HCT116 (cell line): Measurements from ENCODE around the gene GPC5. TPM values are rescaled to one million over a fixed set of nuclear protein-coding genes. Genes with fewer than 3 reads are reported as not detected.

ENCODE experiments used
- ATAC-seq: fragments of 200-7000 bp; cut with Tn5 transposase; 2 replicates; pipeline ENCODE4 v1.9.1; 2020; ENCODE audit warnings: mild to moderate bottlenecking, moderate library complexity
- BruUV-seq: library from RNA; stranded (reverse); fragments of 400-500 nt; replicated peaks from 2 replicates; lab custom pipeline; 2021; lab: Mats Ljungman, UMichigan
- CTCF ChIA-PET: fragments of 300-600 bp; sonication (Branson Sonifier 250); formaldehyde crosslinking; loops from one replicate; lab custom pipeline; 2021; ENCODE audit warnings: antibody characterized with exemption; lab: Charles Lee
- POLR2A ChIA-PET: fragments of 300-600, 350-600 bp; sonication (Branson Sonifier 250); formaldehyde crosslinking; loops from one replicate; lab custom pipeline; 2021; ENCODE audit warnings: antibody characterized with exemption; lab: Charles Lee
- RAD21 ChIA-PET, 2 experiments: fragments of 300-600 bp; sonication (Branson Sonifier 250); formaldehyde crosslinking; loops; one replicate each; lab custom pipeline; 2023; ENCODE audit warnings: low total read pairs in 2 of 2; ENCODE audit not compliant: uncharacterized antibody in 2 of 2, unreplicated experiment in 2 of 2, low non-redundant PET in 1 of 2; lab: Charles Lee
- DNase-seq: peaks from one replicate; pipeline ENCODE4 v3.0.0-alpha.2; 2010; ENCODE audit warnings: low read depth, low spot score
- H2AFZ ChIP-seq: fragments of 200-600 bp; shearing (Covaris generic), sonication (generic); 2 replicates; pipeline ENCODE4 v1.6.1; 2017; ENCODE audit warnings: low read depth, mixed run types, mixed read lengths, antibody characterized with exemption, low read length; ENCODE audit not compliant: poor library complexity, severe bottlenecking
- H3K27ac ChIP-seq: 2 replicates; pipeline ENCODE4 v1.5.1; 2012; ENCODE audit warnings: low read depth, low read length
- H3K27me3 ChIP-seq: fragments of 200-600 bp; sonication (generic); 2 replicates; pipeline ENCODE4 v1.6.1; 2016; ENCODE audit warnings: mixed run types, low read length, mixed read lengths; ENCODE audit not compliant: insufficient read depth
- H3K36me3 ChIP-seq, 2 experiments: fragments of 200-500 bp in 1 of 2; fragments of 200-600 bp in 1 of 2; sonication (Bioruptor generic) in 1 of 2; sonication (generic) in 1 of 2; 2 replicates each; pipeline versions ENCODE4 v1.5.1 to v1.6.1; 2014 to 2016; ENCODE audit warnings: low read length in 2 of 2, inconsistent platforms in 1 of 2, mixed read lengths in 1 of 2, mixed run types in 1 of 2; ENCODE audit not compliant: insufficient read depth in 2 of 2, control insufficient read depth in 1 of 2
- H3K4me1 ChIP-seq, 2 experiments: fragments of 200-600 bp in 1 of 2; sonication (generic) in 1 of 2; 2 replicates each; pipeline versions ENCODE4 v1.5.1 to v1.6.1; 2012 to 2017; ENCODE audit warnings: low read length in 2 of 2, inconsistent platforms in 1 of 2, mild to moderate bottlenecking in 1 of 2, mixed read lengths in 1 of 2, mixed run types in 1 of 2, moderate library complexity in 1 of 2; ENCODE audit not compliant: insufficient read depth in 2 of 2, control insufficient read depth in 1 of 2
- H3K4me2 ChIP-seq: fragments of 200-600 bp; sonication (generic); 2 replicates; pipeline ENCODE4 v1.6.1; 2017; ENCODE audit warnings: mixed run types, low read length, mixed read lengths
- H3K4me3 ChIP-seq, 2 experiments: fragments of 200-600 bp in 1 of 2; sonication (generic) in 1 of 2; replicated peaks in 1 of 2; 2 replicates each; pipeline ENCODE4 v1.5.1; 2011 to 2016; ENCODE audit warnings: low read length in 2 of 2, control low read depth in 1 of 2, low read depth in 1 of 2, mild to moderate bottlenecking in 1 of 2, mixed read lengths in 1 of 2, mixed run types in 1 of 2
- H3K79me2 ChIP-seq: fragments of 200-600 bp; sonication (generic); 2 replicates; pipeline ENCODE4 v1.6.1; 2017; ENCODE audit warnings: mild to moderate bottlenecking, mixed run types, low read length, moderate library complexity, mixed read lengths; ENCODE audit not compliant: insufficient read depth
- H3K9ac ChIP-seq: fragments of 200-600 bp; sonication (generic); 2 replicates; pipeline ENCODE4 v1.6.1; 2016; ENCODE audit warnings: low read length, mixed read lengths
- H3K9me2 ChIP-seq: fragments of 200-600 bp; sonication (generic), shearing (Covaris generic); 2 replicates; pipeline ENCODE4 v1.6.1; 2017; ENCODE audit warnings: mixed run types, mild to moderate bottlenecking, moderate library complexity; ENCODE audit not compliant: insufficient read depth
- H3K9me3 ChIP-seq, 2 experiments: fragments of 200-500 bp in 1 of 2; fragments of 200-600 bp in 1 of 2; sonication (Bioruptor generic) in 1 of 2; sonication (generic) in 1 of 2; 2 replicates each; pipeline ENCODE4 v1.6.1; 2014 to 2017; ENCODE audit warnings: low read length in 2 of 2, mixed read lengths in 2 of 2, inconsistent platforms in 1 of 2, low read depth in 1 of 2, mild to moderate bottlenecking in 1 of 2, mixed run types in 1 of 2, moderate library complexity in 1 of 2; ENCODE audit not compliant: control insufficient read depth in 1 of 2, insufficient read depth in 1 of 2
- H4K20me1 ChIP-seq: fragments of 200-600 bp; sonication (generic), shearing (Covaris generic); 2 replicates; pipeline ENCODE4 v1.6.1; 2017; ENCODE audit warnings: mixed run types, mild to moderate bottlenecking, moderate library complexity; ENCODE audit not compliant: insufficient read depth
- ATF3 ChIP-seq: IDR thresholded peaks from 2 replicates; pipeline ENCODE4 v1.6.1; 2012
- CBX3 ChIP-seq: IDR thresholded peaks from 2 replicates; pipeline ENCODE4 v1.6.1; 2012; ENCODE audit warnings: low read depth
- CEBPB ChIP-seq: IDR thresholded peaks from 2 replicates; pipeline ENCODE4 v1.6.1; 2012; ENCODE audit warnings: low read depth
- EGR1 ChIP-seq: IDR thresholded peaks from 2 replicates; pipeline ENCODE4 v1.6.1; 2012; ENCODE audit warnings: low read depth
- ELF1 ChIP-seq: IDR thresholded peaks from 2 replicates; pipeline ENCODE4 v1.6.1; 2012; ENCODE audit warnings: low read depth, borderline replicate concordance
- EZH2phosphoT487 ChIP-seq: fragments of 200-600 bp; IDR thresholded peaks from 2 replicates; pipeline ENCODE4 v1.6.1; 2018; ENCODE audit warnings: antibody characterized with exemption, borderline replicate concordance
- JUND ChIP-seq: IDR thresholded peaks from 2 replicates; pipeline ENCODE4 v1.6.1; 2012
- MAX ChIP-seq: IDR thresholded peaks from 2 replicates; pipeline ENCODE4 v1.6.1; 2012
- POLR2A ChIP-seq: IDR thresholded peaks from 2 replicates; pipeline ENCODE4 v1.7.0; 2011; ENCODE audit warnings: borderline replicate concordance; ENCODE audit not compliant: insufficient read depth, insufficient read length; ENCODE audit errors: extremely low read depth
- POLR2AphosphoS5 ChIP-seq: IDR thresholded peaks from 2 replicates; pipeline ENCODE4 v1.6.1; 2011; ENCODE audit warnings: mild to moderate bottlenecking, low read depth, low read length, moderate library complexity
- SP1 ChIP-seq: IDR thresholded peaks from 2 replicates; pipeline ENCODE4 v1.6.1; 2012; ENCODE audit warnings: low read depth
- YY1 ChIP-seq: IDR thresholded peaks from 2 replicates; pipeline ENCODE4 v1.6.1; 2011; ENCODE audit warnings: low read length, low read depth, moderate library complexity, mild to moderate bottlenecking; ENCODE audit not compliant: insufficient replicate concordance; ENCODE audit errors: extremely low read depth
- ZFX ChIP-seq: fragments of 450-650 bp; IDR thresholded peaks from 2 replicates; pipeline ENCODE4 v1.6.1; 2017
- ZNF274 ChIP-seq: fragments of 200-500 bp; sonication (Bioruptor generic); IDR thresholded peaks from 2 replicates; pipeline ENCODE4 v1.6.1; 2014; ENCODE audit warnings: mild to moderate bottlenecking, low read depth, low read length, inconsistent platforms
- intact Hi-C: fragments of 100-400 bp; cut with micrococcal nuclease; formaldehyde crosslinking; loops from 2 replicates; pipeline ENCODE4 v1.10.0; 2022
- total RNA-seq: library from RNA; stranded (reverse); gene quantifications from one replicate; pipeline ENCODE4 v1.2.1, GENCODE V29; 2021; ENCODE audit not compliant: unreplicated experiment

GPC5 gene
- total RNA-seq, 1 experiment from 2014 or later = not detected

- no peaks in the 10 kb centered on the region for H3K9me2 ChIP-seq
- no peaks in the 10 kb centered on the region for H3K27me3 ChIP-seq
- ATAC-seq = no peak
- no peak for DNase-seq
- H2AFZ ChIP-seq = no peak overlapping the region
- H3K4me1 ChIP-seq = no peaks in the 10 kb centered on the region
- H3K4me3 ChIP-seq = no peak overlapping the region
- ChIA-PET RAD21 (no interaction called here), POLR2A (no interaction called here), CTCF (no interaction called here)
- peaks cover 2 to 6% of the 10 kb centered on the region in 2 experiments; a peak in 2 of 4 replicates for H3K9me3 ChIP-seq
- H3K27ac ChIP-seq = no peak overlapping the region
- H3K9ac ChIP-seq = no peak overlapping the region
- H3K36me3 ChIP-seq = no peaks in the 10 kb centered on the region; a peak in 1 of 4 replicates
- BruUV-seq = no TSS peak
- no peak overlapping the region for H3K4me2 ChIP-seq
- TF ChIP-seq ELF1 (no peak), SP1 (no peak), ZNF274 (no peak), EGR1 (no peak), POLR2AphosphoS5 (no peak), ATF3 (no peak), YY1 (no peak), CBX3 (no peak), CEBPB (no peak), MAX (no peak), EZH2phosphoT487 (no peak), ZFX (no peak), POLR2A (no peak), JUND (no peak)
- no peaks in the 10 kb centered on the region for H3K79me2 ChIP-seq
- intact Hi-C loops = no loop called here
- H4K20me1 ChIP-seq = no peaks in the 10 kb centered on the region
Measured at GRCh38 chr13:92661406-92661805, 1263.0 kb downstream of the GPC5 start.
